AG09319 (cell line): Measurements from ENCODE around the gene MNT.
A peak's percentile ranks its signal among the peaks of the same experiment; 100 is the strongest.

Experiments used
- DNase-seq: peaks from one replicate; pipeline ENCODE4 v3.0.0-alpha.2; 2010; ENCODE audit warnings: low read depth; ENCODE audit errors: extremely low read depth
- CTCF ChIP-seq: IDR thresholded peaks from 2 replicates; pipeline ENCODE4 v1.5.1; 2011; ENCODE audit warnings: low read depth, mild to moderate bottlenecking, inconsistent platforms, low read length, moderate library complexity

MNT gene

DNA sequence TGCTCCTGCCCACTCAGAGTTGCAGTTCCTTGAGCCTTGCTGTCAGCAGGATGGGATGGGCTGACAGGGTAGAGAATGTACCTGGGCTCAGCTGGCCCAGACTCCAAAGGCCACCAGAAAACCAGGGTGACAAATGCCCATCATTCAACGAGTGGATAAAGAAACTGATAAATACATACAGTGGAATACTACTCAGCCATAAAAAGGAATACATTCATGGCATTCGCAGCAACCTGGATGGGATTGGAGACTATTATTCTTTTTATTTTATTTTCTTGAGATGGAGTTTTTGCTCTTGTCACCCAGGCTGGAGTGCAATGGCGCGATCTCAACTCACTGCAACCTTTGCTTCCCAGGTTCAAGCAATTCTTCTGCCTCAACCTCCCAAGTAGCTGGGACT lies 43.6 kb downstream of the MNT start:
- DNase-seq = no peak
- TF ChIP-seq CTCF = no peak

- no peak for DNase-seq
- no peak for TF ChIP-seq CTCF
Observed at GRCh38 chr17:2354311-2354710, 46.5 kb downstream of the MNT start.

- no peak for DNase-seq
- no peak for TF ChIP-seq CTCF
Observed at GRCh38 chr17:2351269-2351668, 49.6 kb downstream of the MNT start.

- no peak for TF ChIP-seq CTCF
- DNase-seq = peak; percentile 64
Observed at GRCh38 chr17:2347805-2348685, 52.8 kb downstream of the MNT start.

DNA sequence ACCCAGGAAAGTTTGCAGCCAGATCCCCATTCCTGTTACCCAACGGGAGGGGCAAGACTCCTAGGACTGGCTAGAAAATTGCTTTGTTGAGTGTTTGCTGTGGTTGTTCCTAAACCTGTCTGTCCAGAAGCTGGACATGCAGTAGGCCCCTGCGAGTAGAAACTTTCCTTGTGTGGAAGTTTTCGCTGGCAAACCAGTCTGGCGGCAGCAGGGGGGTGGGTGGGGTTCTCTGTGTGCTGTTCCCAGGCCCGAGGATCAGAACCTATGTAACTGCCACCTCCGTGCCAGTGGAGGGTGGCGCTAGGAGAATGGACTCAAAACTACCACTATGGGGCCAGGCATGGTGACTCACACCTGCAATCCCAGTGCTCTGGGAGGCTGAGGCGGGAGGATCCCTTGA lies 54.4 kb downstream of the MNT start:
- TF ChIP-seq CTCF = no peak
- DNase-seq = no peak

DNA sequence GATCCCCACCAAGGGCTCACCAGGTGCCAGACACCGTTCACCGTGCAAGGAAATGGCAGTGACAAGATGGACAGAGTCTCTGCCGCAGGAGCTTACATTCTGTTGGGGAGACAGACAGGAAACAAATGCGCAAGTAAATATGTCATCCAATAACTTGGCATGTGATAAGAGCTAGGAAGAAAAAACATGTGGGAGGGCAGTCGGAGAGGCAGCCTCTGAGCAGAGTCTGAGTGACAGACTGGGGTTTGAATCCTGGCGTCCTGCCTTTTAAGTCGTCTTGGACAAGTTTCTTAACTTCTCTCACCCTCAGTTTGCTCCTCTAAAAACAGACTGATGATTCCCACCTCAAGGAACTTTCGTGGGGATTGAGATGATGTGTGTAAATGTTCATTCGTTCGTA lies 56.3 kb downstream of the MNT start:
- TF ChIP-seq CTCF = no peak
- no peak for DNase-seq

DNA sequence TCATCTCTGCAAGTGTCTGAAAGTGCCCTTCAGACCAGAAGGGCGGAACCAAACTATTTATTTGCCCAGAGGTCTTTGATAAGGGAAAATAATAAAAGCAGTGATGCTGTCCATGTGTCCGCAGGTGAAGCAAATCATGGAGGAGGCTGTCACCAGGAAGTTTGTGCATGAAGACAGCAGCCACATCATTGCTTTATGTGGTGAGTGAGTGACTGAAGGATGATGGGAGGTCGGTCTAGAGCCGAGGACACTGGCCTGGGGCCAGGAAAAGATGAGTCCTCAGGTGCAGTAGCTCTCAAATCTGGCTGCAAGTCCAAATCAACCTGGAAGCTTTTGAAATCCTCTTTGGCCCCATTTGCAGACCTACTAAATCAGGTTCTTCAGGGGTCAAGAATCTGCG lies 57.4 kb downstream of the MNT start:
- DNase-seq = no peak
- no peak for TF ChIP-seq CTCF
